Measurements from ENCODE around the gene PVALEF.

- TF ChIP-seq USF1 (IDR thresholded peaks at IDR 0.05) (no peak), CREB1 (IDR thresholded peaks at IDR 0.05; ENCODE audit: low read depth) (no peak), TCF12 (IDR thresholded peaks at IDR 0.05; ENCODE audit: low read depth) (no peak), EP300 (IDR thresholded peaks at IDR 0.05; ENCODE audit: borderline replicate concordance) (no peak), RAD21 (IDR thresholded peaks at IDR 0.05; ENCODE audit: low read depth) (no peak), NFIC (IDR thresholded peaks at IDR 0.05) (no peak), FOXM1 (IDR thresholded peaks at IDR 0.05; ENCODE audit: borderline replicate concordance, low read depth) (no peak), EGR1 (IDR thresholded peaks at IDR 0.05) (no peak), CEBPB (IDR thresholded peaks at IDR 0.05) (no peak), YY1 (IDR thresholded peaks at IDR 0.05; ENCODE audit: low read depth) (no peak), MAX (IDR thresholded peaks at IDR 0.05) (no peak)
These were observed 42.6 kb downstream of the PVALEF start for GRCh38 chr17:81207610-81208581.

Measured in Ishikawa (cell line).